ENCODE measurements around the gene CDH8. TPM values are rescaled to one million over a fixed set of nuclear protein-coding genes. Genes with fewer than 3 reads are reported as not detected.

CDH8 gene
- total and polyA plus RNA-seq, 12 donors = 0.03 to 9.2 (median 0.40) TPM; not detected in 8

GRCh38 chr16:61945511-61945910 is 90.7 kb downstream of the CDH8 start:
- no peak overlapping the region for H3K4me3 ChIP-seq
- no peaks in the 10 kb centered on the region for H3K27me3 ChIP-seq
- H3K36me3 ChIP-seq (replicated peaks in 1 of 2) = no peaks in the 10 kb centered on the region
- H3K27ac ChIP-seq = no peak overlapping the region
- DNase-seq = no peak
- H3K9me3 ChIP-seq (replicated peaks in 1 of 3) = no peaks in the 10 kb centered on the region
- 50 to 69% (median 65%) methylated on average over 4 of the region's 4 CpGs for WGBS, 4 donors
- TF ChIP-seq CTCF (IDR thresholded peaks at IDR 0.05) = no peak
- no peak for TF ChIP-seq POLR2A (IDR thresholded peaks at IDR 0.05)
- H3K4me1 ChIP-seq (replicated peaks in 1 of 2) = no peaks in the 10 kb centered on the region
- intact Hi-C loops (cut with DNase I) = no loop called here

- whole genome bisulfite sequencing, 4 donors = 58 to 72% (median 63%) methylated on average over 3 of the region's 3 CpGs
- no peak for DNase-seq
- no peaks in the 10 kb centered on the region for H3K4me1 ChIP-seq (replicated peaks in 1 of 2)
- intact Hi-C loops (cut with DNase I) = no loop called here
- H3K27me3 ChIP-seq = no peaks in the 10 kb centered on the region
- H3K4me3 ChIP-seq = no peak overlapping the region
- H3K27ac ChIP-seq = no peak overlapping the region
- TF ChIP-seq POLR2A (IDR thresholded peaks at IDR 0.05) (no peak), CTCF (IDR thresholded peaks at IDR 0.05) (no peak)
- H3K9me3 ChIP-seq (replicated peaks in 1 of 3) = no peaks in the 10 kb centered on the region
- no peaks in the 10 kb centered on the region for H3K36me3 ChIP-seq (replicated peaks in 1 of 2)
Observed at GRCh38 chr16:61944004-61944403, 92.2 kb downstream of the CDH8 start.

- WGBS, 4 donors = 87 to 92% (median 90%) methylated on average over 9 to 10 of the region's 10 CpGs
- intact Hi-C loops (cut with DNase I) = no loop called here
Observed at GRCh38 chr16:61940611-61941010, 95.6 kb downstream of the CDH8 start.

DNA sequence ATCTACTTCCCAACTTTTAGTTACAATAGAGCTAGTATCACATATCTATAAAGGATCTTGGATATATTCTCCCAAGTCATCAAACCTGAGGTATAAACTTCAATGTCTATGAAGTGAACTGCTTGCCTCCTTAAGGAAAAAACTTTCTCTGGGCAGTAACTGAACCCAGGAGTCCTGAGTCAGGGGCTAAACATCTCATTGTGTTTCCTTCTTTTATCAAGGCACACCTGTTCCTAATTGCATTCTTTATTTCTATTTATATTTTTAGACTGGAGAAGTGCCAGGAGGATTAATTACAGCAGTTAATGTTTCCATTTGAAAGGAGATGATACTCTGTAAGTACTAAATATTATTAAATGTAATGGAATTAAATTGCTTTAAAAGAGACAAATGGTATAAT is 98.6 kb downstream of the CDH8 start:
- TF ChIP-seq CTCF (IDR thresholded peaks at IDR 0.05) = no peak
- no peak for TF ChIP-seq POLR2A (IDR thresholded peaks at IDR 0.05)

More at GRCh38 chr16:61940611-61941010, 95.6 kb downstream of the CDH8 start:
- no peak for DNase-seq
- Histone ChIP-seq H3K9me3 (replicated peaks in 1 of 3) (no peaks in the 10 kb centered on the region), H3K27me3 (peaks cover 3% of the 10 kb centered on the region), H3K27ac (no peak overlapping the region), H3K4me1 (replicated peaks in 1 of 2) (no peaks in the 10 kb centered on the region), H3K4me3 (no peak overlapping the region), H3K36me3 (replicated peaks in 1 of 2) (no peaks in the 10 kb centered on the region)
- TF ChIP-seq CTCF (IDR thresholded peaks at IDR 0.05) = no peak
- TF ChIP-seq POLR2A (IDR thresholded peaks at IDR 0.05) = no peak

More for the DNA sequence above, 98.6 kb downstream of the CDH8 start:
- Histone ChIP-seq H3K27ac (no peak overlapping the region), H3K4me1 (replicated peaks in 1 of 2) (no peaks in the 10 kb centered on the region), H3K27me3 (peaks cover 3% of the 10 kb centered on the region), H3K9me3 (replicated peaks in 1 of 3) (no peaks in the 10 kb centered on the region), H3K36me3 (replicated peaks in 1 of 2) (no peaks in the 10 kb centered on the region), H3K4me3 (no peak overlapping the region)
- intact Hi-C loops (cut with DNase I) = no loop called here
- no peak for DNase-seq
